BLaER1 treated with 17β-estradiol and CSF1 and Interleukin-3, amounts not matched to agents 10 nM and 100 nM (cell line): ENCODE results near the gene LSM7.

Experiments used
- H3K27ac ChIP-seq, 11 experiments: shearing (Covaris generic); formaldehyde crosslinking; 2 replicates each; pipeline ENCODE4 v1.8.1; 2022
- H3K27me3 ChIP-seq, 11 experiments: shearing (Covaris generic); formaldehyde crosslinking; 2 replicates each; pipeline ENCODE4 v1.8.1; 2022
- H3K36me3 ChIP-seq, 11 experiments: shearing (Covaris generic); formaldehyde crosslinking; 2 replicates each; pipeline ENCODE4 v1.8.1; 2022
- H3K4me1 ChIP-seq, 10 experiments: shearing (Covaris generic); formaldehyde crosslinking; 2 replicates each; pipeline ENCODE4 v1.8.1; 2022
- H3K4me2 ChIP-seq, 11 experiments: shearing (Covaris generic); formaldehyde crosslinking; 2 replicates each; pipeline ENCODE4 v1.8.1; 2022
- H3K4me3 ChIP-seq, 10 experiments: shearing (Covaris generic); formaldehyde crosslinking; 2 replicates each; pipeline ENCODE4 v1.8.1; 2022
- H3K9ac ChIP-seq, 11 experiments: shearing (Covaris generic); formaldehyde crosslinking; 2 replicates each; pipeline ENCODE4 v1.8.1; 2022
- H3K9me3 ChIP-seq, 11 experiments: shearing (Covaris generic); formaldehyde crosslinking; replicated peaks in 1 of 11; 2 replicates each; pipeline ENCODE4 v1.8.1; 2022
- H4K20me1 ChIP-seq, 11 experiments: shearing (Covaris generic); formaldehyde crosslinking; 2 replicates each; pipeline ENCODE4 v1.8.1; 2022
- Cebpa-rat ChIP-seq, 11 experiments: shearing (Covaris generic); IDR thresholded peaks; 2 replicates each; pipeline ENCODE4 v1.8.1; 2022

The LSM7 gene

DNA sequence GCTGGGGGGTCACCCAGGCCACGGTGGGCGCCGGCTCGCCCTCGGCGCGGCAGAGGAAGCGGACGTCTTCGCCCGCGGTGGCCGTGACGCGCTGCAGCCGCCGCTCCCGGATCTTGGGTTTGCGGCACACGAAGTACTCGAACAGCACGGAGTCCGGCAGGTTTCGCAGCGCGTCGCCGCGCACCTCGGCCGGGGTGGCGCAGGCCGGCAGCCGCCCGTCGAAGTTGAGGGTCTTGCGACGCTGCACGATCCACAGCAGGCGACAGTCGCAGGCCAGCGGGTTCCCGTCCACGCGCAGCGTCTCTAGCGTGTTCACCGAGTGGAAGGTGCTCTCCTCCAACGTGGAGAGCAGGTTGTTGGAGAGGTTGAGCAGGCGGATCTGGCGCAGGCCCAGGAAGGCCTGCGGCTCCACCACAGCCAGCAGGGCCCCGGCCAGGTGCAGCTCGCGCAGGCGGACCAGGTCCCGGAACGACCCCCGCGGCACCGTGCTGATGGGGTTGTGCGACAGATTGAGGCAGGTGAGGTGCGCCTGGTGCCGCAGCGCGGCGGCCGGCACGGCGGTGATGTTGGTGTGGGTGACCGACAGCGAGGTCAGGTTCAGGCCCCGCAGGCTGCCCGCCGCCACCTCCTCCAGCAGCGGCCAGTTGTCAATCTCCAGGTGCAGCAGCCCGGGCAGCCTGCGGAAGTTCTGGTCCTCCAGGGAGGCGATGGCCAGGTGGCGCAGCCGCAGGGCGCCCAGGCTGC lies 37.8 kb downstream of the LSM7 start:
- Histone ChIP-seq H3K4me2 (peak overlapping the region; percentile 95 to 100 (median 98)), H3K27ac (peak overlapping the region; percentile 61 to 99 (median 97); a peak in 21 of 22 replicates)

DNA sequence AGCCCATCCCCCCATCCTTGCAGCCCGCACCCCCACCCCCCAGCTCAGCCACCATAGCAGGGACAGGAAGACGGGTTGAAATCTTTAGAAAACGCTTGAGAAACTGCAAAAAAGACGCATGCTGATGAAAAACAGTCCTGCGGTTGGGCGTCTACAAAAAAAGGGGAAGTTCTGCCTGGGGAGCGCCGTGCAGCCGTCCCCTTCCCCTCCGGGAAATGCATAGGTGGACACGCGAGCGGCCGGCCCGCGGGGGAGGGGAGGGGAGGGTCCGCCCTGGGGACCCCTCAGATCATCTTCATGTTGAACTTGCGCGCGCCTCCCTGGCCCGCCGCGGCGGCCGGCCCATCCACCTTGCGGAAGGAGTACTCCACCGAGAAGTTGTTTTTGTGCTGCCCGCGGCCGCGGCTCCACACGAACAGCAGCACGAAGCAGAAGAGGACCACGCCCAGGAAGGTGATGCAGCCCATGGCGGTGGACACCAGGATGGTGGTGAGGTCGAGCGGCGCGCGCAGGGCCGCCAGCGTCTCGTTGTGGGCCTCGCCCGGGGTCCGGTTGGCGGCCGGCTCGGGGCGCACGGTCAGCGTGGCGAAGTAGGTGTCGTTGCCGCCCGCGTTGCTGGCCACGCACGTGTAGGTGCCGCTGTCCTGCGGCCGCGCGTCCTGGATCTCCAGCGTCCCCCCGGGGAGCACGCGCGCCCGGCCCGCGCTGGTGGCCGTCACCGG lies 38.5 kb downstream of the LSM7 start:
- Histone ChIP-seq H3K4me1 (peaks cover 74 to 97% (median 89%) of the 10 kb centered on the region in 10 experiments), H3K4me2 (peak overlapping the region; percentile 95 to 100 (median 98)), H3K9ac (peak overlapping the region; percentile 83 to 94 (median 91)), H4K20me1 (peaks cover 11 to 83% (median 43%) of the 10 kb centered on the region in 11 experiments; a peak in 19 of 22 replicates), H3K36me3 (peaks cover 0 to 40% (median 20%) of the 10 kb centered on the region in 11 experiments; a peak in 15 of 22 replicates), H3K27ac (peak overlapping the region; percentile 66 to 99 (median 97); a peak in 21 of 22 replicates), H3K9me3 (no peaks in the 10 kb centered on the region), H3K27me3 (peaks cover 0 to 34% (median 0%) of the 10 kb centered on the region in 11 experiments; a peak in 4 of 22 replicates), H3K4me3 (peak overlapping the region; percentile 65 to 87 (median 80))
- peak in 3 of 11 experiments; percentile 7 to 53 (median 38); a peak in 2 of 22 replicates for TF ChIP-seq Cebpa-rat (IDR thresholded peaks at IDR 0.05)

More for the DNA sequence above, 37.8 kb downstream of the LSM7 start:
- H3K9me3 ChIP-seq, result no peaks in the 10 kb centered on the region
- peaks cover 0 to 48% (median 26%) of the 10 kb centered on the region in 11 experiments; a peak in 17 of 22 replicates for H3K36me3 ChIP-seq
- H3K4me3 ChIP-seq, result peak overlapping the region; percentile 65 to 87 (median 80)
- peaks cover 0 to 34% (median 0%) of the 10 kb centered on the region in 11 experiments; a peak in 4 of 22 replicates for H3K27me3 ChIP-seq
- H3K9ac ChIP-seq, result peak overlapping the region; percentile 83 to 94 (median 91)
- no peak for TF ChIP-seq Cebpa-rat (IDR thresholded peaks at IDR 0.05)
- H4K20me1 ChIP-seq, result peaks cover 11 to 83% (median 50%) of the 10 kb centered on the region in 11 experiments; a peak in 19 of 22 replicates
- peaks cover 80 to 97% (median 89%) of the 10 kb centered on the region in 10 experiments for H3K4me1 ChIP-seq

DNA sequence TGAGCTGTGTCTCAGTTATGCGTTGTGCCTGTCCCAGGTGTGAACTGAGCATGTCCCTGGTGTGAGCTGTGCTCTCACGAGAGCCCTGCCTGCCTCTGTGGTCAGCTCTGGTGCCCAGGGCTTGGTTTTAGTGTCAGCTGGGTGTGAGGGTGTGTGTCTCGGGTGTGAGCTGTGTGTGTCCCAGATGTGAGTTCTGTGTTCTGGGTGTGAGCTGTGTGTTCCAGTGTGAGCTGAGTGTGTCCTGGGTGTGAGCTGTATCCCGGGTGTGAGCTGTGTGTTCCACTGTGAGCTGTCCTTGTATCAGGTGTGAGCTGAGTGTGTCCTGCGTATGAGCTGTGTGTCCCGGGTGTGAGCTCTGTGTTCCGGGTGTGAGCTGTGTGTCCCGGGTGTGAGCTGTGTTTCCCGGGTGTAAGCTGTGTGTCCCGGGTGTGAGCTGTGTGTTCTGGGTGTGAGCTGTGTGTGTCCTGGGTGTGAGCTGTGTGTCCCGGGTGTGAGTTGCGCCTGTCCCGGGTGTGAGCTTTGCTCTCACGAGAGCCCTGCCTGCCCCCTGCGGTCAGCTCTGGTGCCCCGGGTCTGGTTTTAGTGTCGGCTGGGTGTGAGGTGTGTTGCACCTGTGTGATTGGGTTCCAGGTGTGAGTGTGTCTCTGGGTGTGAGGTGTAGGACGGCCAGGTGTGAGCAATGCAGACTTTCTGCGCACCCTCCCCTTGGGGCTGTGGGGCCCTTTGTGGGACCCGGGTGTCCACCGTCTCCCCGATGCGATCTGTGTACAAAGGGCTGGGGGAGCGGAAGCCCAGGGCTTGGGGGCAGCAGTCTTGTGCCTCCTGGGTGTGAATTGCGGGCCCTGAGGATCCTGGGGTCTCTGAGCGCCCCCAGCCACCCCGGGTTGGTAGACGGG lies 39.3 kb downstream of the LSM7 start:
- H3K9ac ChIP-seq, result peak overlapping the region; percentile 83 to 94 (median 91); a peak in 21 of 22 replicates
- H3K4me2 ChIP-seq, result peak overlapping the region; percentile 95 to 100 (median 98)
- H3K27ac ChIP-seq, result peak overlapping the region; percentile 66 to 99 (median 97); a peak in 21 of 22 replicates
- TF ChIP-seq Cebpa-rat (IDR thresholded peaks at IDR 0.05), result no peak
- no peaks in the 10 kb centered on the region for H3K9me3 ChIP-seq
- peak overlapping the region; percentile 65 to 87 (median 80) for H3K4me3 ChIP-seq
- H3K36me3 ChIP-seq, result peaks cover 0 to 36% (median 18%) of the 10 kb centered on the region in 11 experiments; a peak in 15 of 22 replicates
- H4K20me1 ChIP-seq, result peaks cover 11 to 77% (median 35%) of the 10 kb centered on the region in 11 experiments; a peak in 19 of 22 replicates
- H3K4me1 ChIP-seq, result peaks cover 66 to 93% (median 85%) of the 10 kb centered on the region in 10 experiments
- H3K27me3 ChIP-seq, result peaks cover 0 to 33% (median 0%) of the 10 kb centered on the region in 11 experiments; a peak in 4 of 22 replicates

DNA sequence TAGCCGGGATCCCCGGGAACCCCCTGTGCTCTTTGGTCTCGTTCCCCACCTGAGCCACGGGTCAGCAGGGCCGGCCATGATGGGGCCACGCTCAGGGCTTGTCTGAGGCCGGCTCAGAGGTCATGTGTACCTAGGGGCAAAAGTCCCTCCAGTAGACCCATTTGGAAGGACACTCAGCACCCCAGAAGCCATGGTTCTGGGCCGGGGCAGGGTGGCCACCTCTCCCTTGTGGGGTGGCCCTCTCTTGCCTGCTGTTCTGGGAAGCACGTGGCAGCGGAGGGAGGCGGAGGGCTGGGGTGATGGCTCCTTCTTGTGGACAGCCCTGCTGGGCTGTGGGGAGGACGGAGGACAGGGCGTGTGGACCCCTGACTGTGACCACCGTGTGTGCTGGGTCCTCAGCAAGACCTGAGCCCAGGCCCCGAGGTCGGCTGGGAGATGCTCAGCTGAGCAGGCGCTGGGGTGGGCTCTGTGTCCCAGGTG lies 40.0 kb downstream of the LSM7 start:
- H3K4me1 ChIP-seq, result peaks cover 60 to 93% (median 83%) of the 10 kb centered on the region in 10 experiments
- H3K36me3 ChIP-seq, result peaks cover 0 to 29% (median 18%) of the 10 kb centered on the region in 11 experiments; a peak in 15 of 22 replicates
- H3K9ac ChIP-seq, result peak overlapping the region; percentile 83 to 94 (median 91); a peak in 19 of 22 replicates
- peaks cover 11 to 76% (median 28%) of the 10 kb centered on the region in 11 experiments; a peak in 18 of 22 replicates for H4K20me1 ChIP-seq
- H3K4me3 ChIP-seq, result peak overlapping the region in 7 of 10 experiments; percentile 12 to 87 (median 84); a peak in 6 of 20 replicates
- TF ChIP-seq Cebpa-rat (IDR thresholded peaks at IDR 0.05), result no peak
- no peaks in the 10 kb centered on the region for H3K9me3 ChIP-seq
- H3K27me3 ChIP-seq, result peaks cover 0 to 30% (median 0%) of the 10 kb centered on the region in 11 experiments; a peak in 4 of 22 replicates
- H3K4me2 ChIP-seq, result peak overlapping the region; percentile 95 to 100 (median 98)
- peak overlapping the region; percentile 66 to 99 (median 97); a peak in 21 of 22 replicates for H3K27ac ChIP-seq

DNA sequence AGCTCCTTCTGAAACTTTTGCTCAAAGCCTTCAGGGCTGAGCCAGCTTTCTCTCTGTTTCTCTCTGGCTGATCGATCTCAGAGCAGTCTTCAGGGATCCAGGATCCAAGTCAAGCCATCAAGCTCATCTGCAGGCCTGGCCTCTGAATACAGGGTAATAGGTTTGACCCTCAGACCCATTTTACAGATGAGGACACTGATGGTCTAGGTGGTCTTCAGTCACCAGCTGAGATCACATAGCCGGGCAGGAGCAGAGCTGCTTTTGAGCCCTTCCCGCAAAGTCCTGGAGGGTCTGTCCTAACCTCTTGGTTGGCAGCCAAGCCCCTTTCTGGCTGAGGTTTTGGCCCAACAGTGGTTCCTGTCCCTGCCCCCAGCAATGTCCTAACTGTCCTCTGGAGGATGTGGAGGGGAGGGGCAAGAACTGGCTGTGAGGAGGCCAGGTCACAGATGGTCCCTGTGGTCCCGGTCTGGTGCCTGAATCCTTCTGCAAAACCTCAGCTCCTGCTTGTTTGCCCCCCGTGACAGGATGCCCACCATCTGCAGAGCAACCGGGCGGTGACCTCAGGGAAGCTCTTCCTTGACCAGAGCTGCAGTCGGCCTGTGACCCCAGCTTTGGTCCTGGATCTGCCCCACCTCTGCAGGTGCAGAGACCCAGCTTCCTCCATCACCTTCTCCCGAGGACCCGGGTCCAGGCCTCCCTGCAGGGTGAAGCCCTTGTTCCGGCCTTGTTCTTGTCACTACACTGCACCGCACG lies 40.6 kb downstream of the LSM7 start:
- peaks cover 0 to 30% (median 0%) of the 10 kb centered on the region in 11 experiments; a peak in 4 of 22 replicates for H3K27me3 ChIP-seq
- peak overlapping the region; percentile 95 to 100 (median 98) for H3K4me2 ChIP-seq
- peak overlapping the region in 9 of 11 experiments; percentile 94 to 99 (median 97); a peak in 19 of 22 replicates for H3K27ac ChIP-seq
- H3K4me3 ChIP-seq, result peak overlapping the region in 7 of 10 experiments; percentile 3 to 86 (median 39); a peak in 9 of 20 replicates
- peaks cover 58 to 93% (median 82%) of the 10 kb centered on the region in 10 experiments for H3K4me1 ChIP-seq
- H4K20me1 ChIP-seq, result peaks cover 11 to 76% (median 22%) of the 10 kb centered on the region in 11 experiments; a peak in 18 of 22 replicates
- peaks cover 0 to 23% (median 13%) of the 10 kb centered on the region in 11 experiments; a peak in 15 of 22 replicates for H3K36me3 ChIP-seq
- no peak for TF ChIP-seq Cebpa-rat (IDR thresholded peaks at IDR 0.05)
- H3K9ac ChIP-seq, result peak overlapping the region in 9 of 11 experiments; percentile 89 to 94 (median 92); a peak in 18 of 22 replicates
- no peaks in the 10 kb centered on the region for H3K9me3 ChIP-seq

DNA sequence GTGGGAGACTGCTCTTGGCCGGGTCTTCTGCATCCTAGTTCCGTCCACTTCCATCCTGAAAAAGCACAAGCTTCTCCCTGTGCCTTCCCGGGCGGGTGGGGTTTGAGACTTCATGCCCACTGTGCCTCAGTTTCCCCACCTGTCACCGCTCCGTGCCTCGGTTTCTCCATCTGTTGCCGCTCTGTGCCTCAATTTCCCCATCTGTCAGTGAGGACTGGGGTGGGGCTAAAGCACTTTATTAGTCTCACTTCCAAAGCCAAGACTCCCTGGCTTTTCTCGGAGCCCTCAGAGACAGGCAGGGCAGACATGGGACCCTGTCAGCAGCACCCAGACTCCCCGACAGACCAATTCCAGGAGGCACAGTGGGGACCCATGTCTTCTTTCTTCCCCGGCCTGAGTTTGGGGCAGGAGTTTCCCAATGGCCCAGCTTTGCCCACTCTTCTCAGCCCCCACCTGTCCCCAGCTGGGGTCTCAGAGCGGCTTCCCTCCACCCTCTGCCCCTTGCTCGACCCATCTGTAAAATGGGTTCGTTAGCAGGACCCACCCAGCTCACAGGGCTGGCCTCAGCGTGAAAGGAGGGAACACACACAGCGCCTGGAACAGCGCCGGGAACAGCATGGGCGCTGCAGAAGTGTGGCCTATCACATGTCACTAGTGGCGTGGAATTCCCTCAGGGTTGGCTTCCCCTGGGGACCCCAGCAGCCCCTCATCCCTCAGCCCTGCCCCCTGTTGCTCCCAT lies 41.8 kb downstream of the LSM7 start:
- no peak overlapping the region for H3K4me3 ChIP-seq
- peaks cover 0 to 11% (median 2%) of the 10 kb centered on the region in 11 experiments; a peak in 10 of 22 replicates for H3K36me3 ChIP-seq
- no peak for TF ChIP-seq Cebpa-rat (IDR thresholded peaks at IDR 0.05)
- H3K4me2 ChIP-seq, result peak overlapping the region; percentile 24 to 100 (median 98)
- H4K20me1 ChIP-seq, result peaks cover 3 to 76% (median 10%) of the 10 kb centered on the region in 11 experiments; a peak in 18 of 22 replicates
- no peaks in the 10 kb centered on the region for H3K9me3 ChIP-seq
- H3K9ac ChIP-seq, result peak overlapping the region in 7 of 11 experiments; percentile 1 to 56 (median 21); a peak in 9 of 22 replicates
- H3K27me3 ChIP-seq, result peaks cover 0 to 26% (median 0%) of the 10 kb centered on the region in 11 experiments; a peak in 4 of 22 replicates
- H3K27ac ChIP-seq, result peak overlapping the region in 7 of 11 experiments; percentile 21 to 99 (median 53); a peak in 11 of 22 replicates
- peaks cover 58 to 93% (median 82%) of the 10 kb centered on the region in 10 experiments for H3K4me1 ChIP-seq
